GM18505 (cell line): ENCODE results near the gene NRP2.

Source experiments
- ATAC-seq: cut with Tn5 transposase; IDR thresholded peaks from one replicate; pipeline ENCODE4 v1.9.1; 2021; ENCODE audit not compliant: unreplicated experiment
- POLR2A ChIP-seq: IDR thresholded peaks from 4 replicates; pipeline ENCODE4 v1.6.1; 2011; ENCODE audit warnings: borderline replicate concordance; ENCODE audit not compliant: insufficient read depth, insufficient read length; ENCODE audit errors: extremely low read depth

NRP2 gene

DNA sequence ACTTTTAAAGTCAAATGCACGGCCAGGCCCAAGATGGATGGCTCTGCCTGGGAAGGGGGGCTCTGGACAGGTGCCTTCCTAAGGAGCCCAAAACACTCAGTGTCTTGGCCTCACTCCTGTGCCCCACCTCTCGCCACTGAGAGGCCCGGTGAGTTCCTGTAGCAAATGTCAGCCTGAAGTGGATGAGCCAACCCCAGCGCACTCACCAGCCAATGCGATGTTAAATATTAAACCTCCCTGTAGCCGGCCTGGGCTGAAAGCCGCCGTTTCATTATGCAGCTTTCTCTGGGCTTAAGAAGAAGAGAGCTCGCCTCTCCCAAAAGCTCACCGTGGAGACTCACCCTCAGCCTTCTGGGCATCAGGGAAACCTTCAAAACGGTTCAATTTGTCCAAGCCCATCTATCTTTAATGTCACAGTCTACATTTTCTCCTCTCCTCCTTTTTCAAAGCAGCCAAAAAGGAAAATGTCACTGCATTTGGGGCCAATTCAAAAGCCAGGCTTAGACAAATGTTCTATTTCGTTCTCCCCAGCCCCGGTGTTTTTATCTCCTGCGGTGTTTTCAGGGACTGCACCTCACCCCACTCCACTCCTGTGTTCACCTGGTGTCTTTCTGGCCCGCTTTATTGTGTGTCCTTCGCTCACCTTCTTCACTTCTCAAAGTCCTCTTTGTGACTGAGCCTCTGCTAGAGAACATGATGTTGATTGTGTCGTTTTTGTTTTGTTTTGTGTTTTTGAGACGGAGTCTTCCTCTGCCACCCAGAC, 124.0 kb downstream of the NRP2 start:
- TF ChIP-seq POLR2A, result no peak
- no peak for ATAC-seq

DNA sequence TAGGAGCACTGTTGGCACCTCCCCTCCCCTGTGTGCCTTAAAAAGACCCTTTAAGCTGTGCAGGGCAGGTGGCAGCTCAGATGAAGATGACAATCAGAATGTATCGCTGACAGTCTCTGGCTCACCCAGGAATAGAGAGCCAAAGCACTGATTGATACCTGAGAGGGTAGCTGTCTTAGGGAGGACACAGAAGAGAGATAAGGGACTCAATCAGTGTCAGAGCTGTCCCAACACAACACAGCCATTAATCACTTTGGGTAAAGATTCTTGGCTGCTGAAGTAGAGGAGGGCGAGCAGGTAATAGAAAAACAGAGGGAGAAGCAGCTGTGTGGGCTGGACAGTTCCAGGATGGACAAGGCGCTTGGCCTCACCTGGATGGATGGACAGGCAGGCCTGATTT, 124.9 kb downstream of the NRP2 start:
- no peak for ATAC-seq

DNA sequence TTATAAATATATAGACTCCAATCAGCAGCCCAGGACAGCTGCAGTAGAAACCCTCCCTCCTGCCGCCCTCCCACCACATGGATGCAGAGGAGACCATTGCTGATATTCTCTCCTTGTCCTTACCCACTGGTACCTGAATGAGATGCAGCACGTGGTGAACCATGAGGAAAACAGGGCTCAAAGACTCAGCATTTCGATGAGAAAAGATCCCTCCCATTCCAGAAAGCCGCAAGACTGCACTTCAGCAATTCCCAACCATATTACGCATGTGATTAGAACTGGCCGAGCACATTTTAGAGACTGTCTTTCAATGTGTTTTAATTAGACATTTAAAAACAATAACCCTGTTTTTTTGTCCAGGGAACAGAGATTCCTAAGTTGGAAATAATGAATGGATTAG, 125.5 kb downstream of the NRP2 start:
- no peak for TF ChIP-seq POLR2A
- no peak for ATAC-seq

More for the DNA sequence above, 124.9 kb downstream of the NRP2 start:
- TF ChIP-seq POLR2A, result no peak

DNA sequence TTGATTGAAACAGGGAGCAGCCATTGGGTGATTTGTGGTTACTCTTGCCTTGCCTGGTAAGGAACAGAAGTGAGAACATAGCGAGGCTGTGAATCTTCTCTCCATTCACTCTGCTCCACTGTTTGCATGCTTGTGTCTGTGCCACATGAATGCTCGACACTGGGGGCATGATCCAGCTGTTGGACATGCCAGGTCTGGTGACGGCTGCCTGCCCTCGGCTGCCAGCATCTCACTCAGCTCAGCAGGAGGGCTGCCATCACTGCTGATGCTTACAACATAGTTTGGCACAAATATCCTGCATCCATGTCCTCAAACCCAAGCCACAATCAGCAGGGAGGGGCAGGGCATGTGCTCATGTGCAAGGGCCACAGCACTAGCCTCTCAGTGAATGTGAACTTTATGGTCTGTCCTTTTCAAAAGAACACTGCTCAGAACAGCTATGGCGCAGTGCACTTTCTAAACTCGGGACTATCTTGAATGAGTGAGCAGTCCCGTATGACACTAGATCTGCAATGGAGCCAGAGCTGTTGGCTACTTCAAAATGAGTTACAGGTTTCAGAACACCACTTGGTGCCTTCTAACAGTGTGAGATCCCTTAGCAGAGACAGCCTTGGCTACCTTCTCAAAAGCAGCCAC, 126.3 kb downstream of the NRP2 start:
- TF ChIP-seq POLR2A, result no peak
- no peak for ATAC-seq

DNA sequence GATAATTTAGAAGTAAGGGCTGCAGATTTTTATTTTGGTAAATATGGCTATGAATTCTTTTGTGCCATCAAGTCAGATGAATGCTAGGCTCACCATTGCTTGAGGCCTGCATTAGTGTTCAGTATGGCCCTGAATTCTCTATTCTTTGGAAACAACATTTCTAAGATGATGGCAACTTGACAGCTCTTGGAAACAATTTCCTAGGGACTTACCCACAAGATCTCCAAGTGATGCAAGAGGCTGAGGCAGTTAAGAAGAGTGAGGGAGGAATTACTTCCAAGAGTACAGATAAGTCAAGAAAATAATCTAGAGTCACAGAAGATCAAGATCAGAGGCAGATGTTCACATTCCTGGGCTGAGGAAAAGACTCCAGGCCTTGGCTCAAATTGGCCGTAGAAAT, 129.1 kb downstream of the NRP2 start:
- no peak for TF ChIP-seq POLR2A
- ATAC-seq, result no peak

DNA sequence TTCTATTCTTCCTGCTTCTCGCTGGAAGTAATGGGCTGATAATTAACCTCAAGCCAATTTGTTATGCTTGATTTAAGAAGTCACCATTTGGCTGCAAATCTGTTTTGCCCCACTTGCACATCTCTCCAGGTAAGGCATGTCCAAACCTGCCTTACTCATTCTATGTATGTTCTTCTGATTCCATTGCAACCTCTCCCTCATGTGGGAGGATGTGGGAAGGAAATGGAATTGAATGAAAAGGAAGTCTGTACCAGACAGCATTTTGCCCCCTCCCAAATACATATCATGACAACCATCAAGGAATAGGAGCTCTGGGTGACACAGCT, 131.7 kb downstream of the NRP2 start:
- no peak for TF ChIP-seq POLR2A
- no peak for ATAC-seq

DNA sequence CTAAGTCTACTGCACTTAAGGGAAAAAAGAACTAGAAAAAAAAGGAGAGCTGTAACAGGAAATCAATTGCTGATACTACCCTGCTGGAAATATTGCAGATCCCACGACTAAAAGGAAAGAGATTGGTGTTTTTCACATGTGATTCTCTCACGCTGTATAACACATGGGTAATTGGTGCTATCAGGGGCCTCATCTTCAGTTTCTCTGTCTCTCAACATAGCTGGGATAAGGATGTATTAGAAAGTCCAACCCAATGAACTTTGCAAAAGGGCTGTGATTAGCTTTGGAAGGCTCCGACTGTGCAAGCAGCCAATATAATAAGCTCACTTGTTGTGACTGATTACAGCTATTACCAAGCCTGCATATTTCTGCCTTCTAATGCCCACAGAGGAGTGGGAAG, 133.4 kb downstream of the NRP2 start:
- TF ChIP-seq POLR2A, result no peak
- no peak for ATAC-seq

DNA sequence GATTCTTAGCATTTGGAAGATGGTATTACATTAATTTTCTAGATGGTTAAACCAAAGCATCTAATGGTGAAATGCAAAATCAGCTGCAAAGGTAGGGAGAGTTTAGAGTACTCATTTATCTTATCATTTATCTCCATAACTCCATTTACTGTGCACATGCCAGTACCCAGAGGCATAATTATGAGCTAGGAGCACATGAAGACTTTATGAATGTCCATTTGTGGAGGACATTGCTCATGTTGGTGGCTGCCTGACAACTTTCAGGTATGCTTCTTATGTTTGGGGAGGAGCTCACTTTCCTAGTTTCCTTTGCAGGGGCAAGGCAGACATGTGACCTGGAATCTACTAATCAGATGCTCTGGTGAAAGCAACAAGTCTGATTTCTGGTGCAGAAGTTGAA, 134.0 kb downstream of the NRP2 start:
- no peak for ATAC-seq

DNA sequence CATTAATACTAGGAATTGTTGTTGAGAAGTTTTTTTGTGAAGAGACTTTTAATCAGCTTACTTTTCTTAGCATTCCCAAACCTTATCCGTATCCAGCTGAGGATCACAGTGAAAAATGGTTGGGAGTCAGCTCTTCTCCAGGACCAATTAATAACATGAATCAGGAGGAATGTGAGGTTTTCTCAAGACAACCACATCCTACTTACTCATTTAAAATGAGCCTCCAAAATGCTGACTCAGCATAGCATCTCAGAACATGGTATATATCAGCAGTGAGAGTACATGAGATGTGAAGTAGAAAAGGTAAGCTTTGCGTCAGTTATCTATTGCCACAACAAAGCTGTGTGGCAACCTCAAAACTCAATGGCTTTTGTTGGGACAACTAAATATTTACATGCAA, 140.3 kb downstream of the NRP2 start:
- TF ChIP-seq POLR2A, result no peak
- ATAC-seq, result no peak

More for the DNA sequence above, 134.0 kb downstream of the NRP2 start:
- TF ChIP-seq POLR2A, result no peak

DNA sequence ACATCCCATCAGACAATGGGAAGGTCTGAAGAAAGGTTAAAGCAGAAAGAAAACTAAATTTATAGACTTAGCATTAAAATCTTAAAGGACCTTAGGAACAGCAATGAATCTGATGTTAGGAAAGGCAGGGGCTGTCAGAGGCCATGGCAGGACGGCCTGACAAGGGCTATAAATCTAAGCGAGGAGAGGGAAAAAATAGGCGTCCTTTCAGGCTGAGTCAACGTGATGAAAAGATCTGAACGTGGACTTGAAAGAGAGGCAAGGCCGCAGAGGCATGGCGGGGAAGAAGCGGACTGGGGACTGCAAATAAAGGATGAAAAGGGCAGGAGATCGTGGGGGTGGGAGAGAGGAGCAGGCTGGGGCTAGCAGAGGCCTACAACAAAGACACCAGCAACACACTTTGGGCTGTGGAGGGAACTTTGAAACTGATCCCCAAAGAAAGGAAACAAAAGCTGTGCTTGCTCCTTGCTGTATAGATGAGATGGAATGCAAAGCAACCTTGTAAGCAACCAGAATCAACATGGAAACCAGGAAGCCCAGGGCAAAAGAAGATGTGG, 145.6 kb downstream of the NRP2 start:
- no peak for ATAC-seq
- no peak for TF ChIP-seq POLR2A

DNA sequence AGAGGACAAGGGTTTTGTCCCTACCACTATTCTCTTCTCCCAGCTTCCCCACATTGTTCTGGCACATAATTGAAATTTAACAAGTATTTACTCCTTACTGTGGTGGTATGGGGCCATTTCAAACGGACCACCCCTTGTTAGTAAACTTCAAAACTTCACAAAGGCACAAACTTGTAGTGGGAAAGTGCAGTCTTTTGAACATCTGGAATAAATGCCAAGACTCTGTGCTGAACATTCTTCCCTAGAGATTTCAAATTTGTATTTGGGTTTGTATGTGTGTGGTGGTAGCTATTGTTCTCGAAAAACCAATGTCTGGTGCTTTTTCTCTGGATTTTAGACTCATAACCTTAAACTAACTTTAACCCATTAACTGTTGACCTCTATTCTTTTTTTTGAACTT, 151.6 kb downstream of the NRP2 start:
- ATAC-seq, result no peak
- TF ChIP-seq POLR2A, result no peak

DNA sequence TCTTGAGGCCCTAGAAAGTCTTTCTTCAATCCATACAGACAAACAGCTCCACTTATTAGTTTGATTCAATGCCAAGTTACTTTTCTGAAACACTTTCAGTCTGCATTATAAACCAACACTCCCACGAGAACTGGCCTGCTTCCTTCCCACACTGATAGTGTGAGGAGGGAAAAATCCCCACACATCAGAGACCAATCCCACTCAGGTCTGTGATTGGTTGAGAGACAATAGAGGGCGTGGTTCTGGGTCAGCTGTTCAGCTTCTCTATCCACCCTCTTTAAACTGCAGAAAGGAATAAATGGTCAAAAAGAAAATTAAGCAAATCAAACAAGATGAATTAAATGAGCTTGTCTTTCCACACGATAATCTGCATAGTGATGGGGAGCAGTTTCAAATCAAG, 152.5 kb downstream of the NRP2 start:
- no peak for ATAC-seq
- no peak for TF ChIP-seq POLR2A

DNA sequence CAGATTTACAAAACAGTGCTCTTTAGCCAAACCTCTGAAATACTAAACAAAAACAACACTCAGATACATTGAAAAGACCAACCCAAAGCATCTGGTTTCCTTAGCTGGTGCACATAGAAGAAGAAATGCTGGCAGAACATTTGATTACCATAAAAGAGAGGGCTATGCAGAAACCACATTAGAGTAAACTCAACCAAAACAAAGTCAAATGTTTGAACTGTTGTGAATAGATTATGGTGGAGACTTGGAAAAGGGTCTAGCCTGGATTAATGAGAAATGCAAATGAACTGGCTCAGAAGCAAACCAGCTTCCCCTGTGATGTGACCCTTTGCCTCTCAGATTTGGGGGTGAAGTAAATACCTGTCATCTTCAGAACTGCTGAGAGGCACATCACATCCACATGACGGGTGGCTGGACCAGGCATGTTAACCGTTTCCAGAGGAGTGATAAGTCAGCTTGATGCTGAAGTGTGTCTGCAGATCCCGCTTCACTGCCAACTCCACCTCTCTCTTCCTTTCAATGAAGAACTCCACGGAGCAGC, 153.0 kb downstream of the NRP2 start:
- ATAC-seq, result no peak
- TF ChIP-seq POLR2A, result no peak

DNA sequence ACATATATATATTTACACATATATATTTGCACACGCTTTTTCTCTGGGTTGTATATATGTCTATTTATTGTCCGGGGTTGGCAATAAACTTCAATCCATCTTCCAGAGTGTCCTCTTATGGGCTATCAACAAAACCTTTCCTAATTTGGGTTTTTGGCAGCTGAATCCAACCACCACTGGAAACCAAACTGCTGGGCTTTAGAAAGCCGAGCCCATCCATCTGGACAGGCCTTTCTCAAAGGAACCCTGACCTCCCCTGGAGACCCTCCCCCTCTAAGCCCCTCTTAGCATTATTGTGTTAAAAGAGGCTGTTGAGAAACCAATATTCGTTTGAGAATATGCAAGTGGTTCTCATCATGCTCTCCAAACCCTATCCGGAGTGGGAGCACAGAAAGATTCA, 153.6 kb downstream of the NRP2 start:
- no peak for TF ChIP-seq POLR2A
- ATAC-seq, result no peak
